Adrenal gland (tissue), 12 donors: ENCODE data around the gene RPLP2. TPM values are rescaled to one million over a fixed set of nuclear protein-coding genes. Genes with fewer than 3 reads are reported as not detected.

Experiments used
- DNase-seq, 7 donors: peaks; one replicate each; pipeline ENCODE4 v3.0.0-alpha.2; 2019 to 2020
- H3K27ac ChIP-seq, 5 donors: fragments of 200-600 bp; sonication (generic) in 4 of 5; 1 replicate in 3 of 5; 2 replicates in 2 of 5; pipeline versions ENCODE4 v1.5.1 to v1.8.0; 2016 to 2020; ENCODE audit warnings: mild to moderate bottlenecking in 1 of 5
- H3K27me3 ChIP-seq: fragments of 200-600 bp; 2 replicates; pipeline ENCODE4 v1.8.0; 2021
- H3K36me3 ChIP-seq, 2 donors: fragments of 200-600 bp; replicated peaks in 1 of 2; 1 replicate in 1 of 2; 2 replicates in 1 of 2; pipeline versions ENCODE4 v1.5.1 to v1.8.0; 2018 to 2022
- H3K4me1 ChIP-seq, 2 donors: fragments of 200-600 bp; replicated peaks in 1 of 2; 1 replicate in 1 of 2; 2 replicates in 1 of 2; pipeline versions ENCODE4 v1.5.1 to v1.8.0; 2018 to 2021
- H3K4me3 ChIP-seq, 4 donors: fragments of 200-600 bp; sonication (generic) in 3 of 4; one replicate each; pipeline ENCODE4 v1.5.1; 2016 to 2018
- H3K9me3 ChIP-seq, 3 donors: fragments of 200-600 bp; sonication (generic) in 1 of 3; replicated peaks in 1 of 3; 1 replicate in 2 of 3; 2 replicates in 1 of 3; pipeline versions ENCODE4 v1.5.1 to v1.8.0; 2016 to 2021
- POLR2A ChIP-seq, 2 donors: fragments of 450-650 bp; IDR thresholded peaks; one replicate each; pipeline ENCODE4 v1.6.1; 2017; ENCODE audit warnings: antibody characterized with exemption in 2 of 2, mild to moderate bottlenecking in 2 of 2, moderate library complexity in 1 of 2
- WGBS, 4 donors: extraction: QIAGEN DNeasy Blood & Tissue Kit in 2 of 4; methylation state at CpG; one replicate each; pipeline versions ENCODE4 v1.1.5 to v1.1.7; 2013 to 2017; 5-methylcytosine and 5-hydroxymethylcytosine counted together
- intact Hi-C, 2 donors: fragments of 100-400 bp; cut with DNase I; formaldehyde crosslinking; loops; one replicate each; pipeline versions ENCODE4 v1.14.1 to v1.15.0; 2022 to 2023
- polyA plus RNA-seq, 3 donors: library from polyadenylated mRNA; stranded (reverse); fragments of 200-250 nt in 2 of 3; fragments of 350-450 nt in 1 of 3; fragmentation: Illumina TruSeq in 1 of 3; extraction: RNeasy Lipid Tissue Mini Kit (QIAGEN cat#74804) in 1 of 3; gene quantifications; one replicate each; pipeline ENCODE4 v1.2.3, GENCODE V29; 2013 to 2014
- total RNA-seq, 9 donors: library from RNA; depleted of rRNA in 4 of 9; stranded (reverse); fragments of >200 nt in 4 of 9; fragments of 120-200 nt in 1 of 9; fragmentation: NEBNext Ultra II Directional in 1 of 9; extraction: Animal tissue kit (Norgen Biotek cat#: 25700) in 1 of 9; gene quantifications; one replicate each; pipeline versions ENCODE4 v1.1.0 to v1.2.4, GENCODE V29; 2013 to 2023
- TF ChIP-seq, protein P1 (sequence below), 6 experiments: fragments of 450-650 bp in 4 of 6; fragments of 200-600 bp in 2 of 6; sonication (generic) in 1 of 6; IDR thresholded peaks; 1 replicate in 5 of 6; 2 replicates in 1 of 6; pipeline versions ENCODE4 v1.5.1 to v1.8.0; 2016 to 2021; ENCODE audit warnings: antibody characterized with exemption in 6 of 6, mild to moderate bottlenecking in 2 of 6, moderate library complexity in 1 of 6
- donor health status: healthy with polysubstance abuse.
- donor health status: Bipolar disorder and iron deficiency.
- donor health status: DM: yes; HTN: yes; CAD: no.
- donor health status: DM: no; HTN: no; CAD: no.
- donor health status: DM: no; HTN: no; CAD: no.
- donor health status: DM: yes; HTN: yes; CAD: no.

RPLP2 gene
- total and polyA plus RNA-seq, 12 donors: 190 to 2,473 (median 1,248) TPM

DNA sequence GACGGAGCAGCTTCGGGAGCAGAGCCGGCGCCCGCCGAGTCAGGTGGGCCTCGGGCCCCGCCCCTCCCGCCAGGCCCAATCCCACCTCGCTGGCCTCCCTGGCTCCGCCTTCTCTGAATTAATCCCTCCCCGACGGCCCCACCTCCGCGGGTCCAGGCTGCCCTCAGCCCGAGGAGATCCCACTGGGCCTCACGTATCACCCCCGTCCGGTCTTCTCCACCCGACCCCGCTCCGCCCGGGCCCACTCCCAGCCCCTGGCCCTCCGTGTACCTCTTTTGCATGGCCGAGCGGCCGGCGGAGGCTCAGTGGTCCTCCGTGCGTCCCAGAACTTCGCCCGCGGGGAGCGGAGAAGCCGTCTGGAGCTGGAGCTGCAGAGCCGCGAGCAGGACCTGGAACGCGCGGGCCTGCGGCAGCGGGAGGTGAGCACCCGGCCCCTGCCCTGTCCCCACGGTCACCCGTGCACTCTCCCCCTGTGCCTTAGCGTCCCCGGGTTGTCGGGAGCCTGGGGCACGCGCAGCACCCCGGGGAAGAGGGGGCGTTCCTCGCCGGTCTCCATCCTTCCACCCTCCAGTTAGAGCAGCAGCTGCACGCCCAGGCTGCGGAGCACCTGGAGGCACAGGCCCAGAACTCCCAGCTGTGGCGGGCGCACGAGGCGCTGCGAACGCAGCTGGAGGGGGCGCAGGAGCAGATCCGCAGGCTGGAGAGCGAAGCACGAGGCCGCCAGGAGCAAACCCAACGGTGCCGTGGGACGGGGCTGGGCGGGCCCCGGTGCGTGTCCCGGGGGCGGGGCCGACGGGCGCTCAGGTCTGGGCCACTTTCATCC lies 20.7 kb downstream of the RPLP2 start:
- H3K9me3 ChIP-seq: no peaks in the 10 kb centered on the region
- TF ChIP-seq, protein P1, sequence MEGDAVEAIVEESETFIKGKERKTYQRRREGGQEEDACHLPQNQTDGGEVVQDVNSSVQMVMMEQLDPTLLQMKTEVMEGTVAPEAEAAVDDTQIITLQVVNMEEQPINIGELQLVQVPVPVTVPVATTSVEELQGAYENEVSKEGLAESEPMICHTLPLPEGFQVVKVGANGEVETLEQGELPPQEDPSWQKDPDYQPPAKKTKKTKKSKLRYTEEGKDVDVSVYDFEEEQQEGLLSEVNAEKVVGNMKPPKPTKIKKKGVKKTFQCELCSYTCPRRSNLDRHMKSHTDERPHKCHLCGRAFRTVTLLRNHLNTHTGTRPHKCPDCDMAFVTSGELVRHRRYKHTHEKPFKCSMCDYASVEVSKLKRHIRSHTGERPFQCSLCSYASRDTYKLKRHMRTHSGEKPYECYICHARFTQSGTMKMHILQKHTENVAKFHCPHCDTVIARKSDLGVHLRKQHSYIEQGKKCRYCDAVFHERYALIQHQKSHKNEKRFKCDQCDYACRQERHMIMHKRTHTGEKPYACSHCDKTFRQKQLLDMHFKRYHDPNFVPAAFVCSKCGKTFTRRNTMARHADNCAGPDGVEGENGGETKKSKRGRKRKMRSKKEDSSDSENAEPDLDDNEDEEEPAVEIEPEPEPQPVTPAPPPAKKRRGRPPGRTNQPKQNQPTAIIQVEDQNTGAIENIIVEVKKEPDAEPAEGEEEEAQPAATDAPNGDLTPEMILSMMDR (IDR thresholded peaks at IDR 0.05): no peak
- no peak for TF ChIP-seq POLR2A (IDR thresholded peaks at IDR 0.05)
- peak overlapping the region in 2 of 4 donors; percentile 8 to 54 for H3K4me3 ChIP-seq
- peak in 6 of 7 donors; percentile 61 to 85 (median 68) for DNase-seq
- H3K27ac ChIP-seq: peak overlapping the region in 2 of 5 donors; percentile 53 to 87
- WGBS, 4 donors: 38 to 44% (median 42%) methylated on average over 15 to 78 of the region's 78 CpGs
- no peaks in the 10 kb centered on the region for H3K36me3 ChIP-seq
- intact Hi-C loops: no loop called here
- H3K27me3 ChIP-seq: no peaks in the 10 kb centered on the region
- H3K4me1 ChIP-seq: peaks cover 52 to 84% of the 10 kb centered on the region in 2 donors

DNA sequence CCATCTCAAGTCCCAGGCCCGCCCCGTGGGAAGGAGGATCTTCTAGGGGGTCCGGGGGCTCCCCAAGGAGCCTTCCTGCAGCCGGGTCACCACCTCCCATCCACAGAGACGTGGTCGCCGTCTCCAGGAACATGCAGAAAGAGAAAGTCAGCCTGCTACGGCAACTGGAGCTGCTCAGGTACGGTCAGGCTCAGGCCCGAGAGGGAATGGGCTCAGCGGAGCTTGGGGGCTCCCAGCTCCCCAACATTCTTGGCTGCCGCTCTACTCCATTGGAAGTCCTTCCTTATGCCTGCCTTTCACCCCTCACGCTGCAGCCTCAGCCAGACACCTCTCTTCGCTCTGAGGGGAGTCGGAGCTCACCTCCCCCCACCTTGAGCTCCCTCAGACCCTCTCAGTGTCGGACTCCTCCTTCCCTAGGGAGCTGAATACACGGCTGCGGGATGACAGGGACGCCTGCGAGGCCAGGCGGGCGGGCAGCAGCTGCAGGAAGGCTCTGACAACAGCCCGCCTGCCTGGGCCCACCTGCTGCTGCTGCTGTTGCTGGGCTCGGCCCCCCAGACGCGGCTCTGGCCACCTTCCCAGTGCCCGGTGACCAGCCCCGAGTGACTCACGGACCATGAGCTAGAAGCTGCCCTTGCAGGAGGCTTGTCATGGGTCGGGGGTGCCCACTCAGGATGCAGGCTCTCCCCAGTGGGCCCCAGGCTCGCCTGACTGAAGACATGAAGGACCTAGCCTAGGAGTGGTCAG lies 21.5 kb downstream of the RPLP2 start:
- Histone ChIP-seq H3K36me3 (peaks cover 0 to 4% of the 10 kb centered on the region in 2 donors), H3K4me1 (peaks cover 52 to 84% of the 10 kb centered on the region in 2 donors), H3K27ac (peak overlapping the region in 3 of 5 donors; percentile 87 to 90 (median 87)), H3K27me3 (no peaks in the 10 kb centered on the region), H3K4me3 (peak overlapping the region in 1 of 4 donors; percentile 54), H3K9me3 (no peaks in the 10 kb centered on the region)
- peak in 1 of 2 donors; percentile 71 for TF ChIP-seq POLR2A (IDR thresholded peaks at IDR 0.05)
- TF ChIP-seq, protein P1 (IDR thresholded peaks at IDR 0.05): no peak
- intact Hi-C loops: no loop called here
- 55 to 81% (median 59%) methylated on average over 11 to 31 of the region's 31 CpGs for WGBS, 4 donors
- peak; percentile 80 to 90 (median 84) for DNase-seq

DNA sequence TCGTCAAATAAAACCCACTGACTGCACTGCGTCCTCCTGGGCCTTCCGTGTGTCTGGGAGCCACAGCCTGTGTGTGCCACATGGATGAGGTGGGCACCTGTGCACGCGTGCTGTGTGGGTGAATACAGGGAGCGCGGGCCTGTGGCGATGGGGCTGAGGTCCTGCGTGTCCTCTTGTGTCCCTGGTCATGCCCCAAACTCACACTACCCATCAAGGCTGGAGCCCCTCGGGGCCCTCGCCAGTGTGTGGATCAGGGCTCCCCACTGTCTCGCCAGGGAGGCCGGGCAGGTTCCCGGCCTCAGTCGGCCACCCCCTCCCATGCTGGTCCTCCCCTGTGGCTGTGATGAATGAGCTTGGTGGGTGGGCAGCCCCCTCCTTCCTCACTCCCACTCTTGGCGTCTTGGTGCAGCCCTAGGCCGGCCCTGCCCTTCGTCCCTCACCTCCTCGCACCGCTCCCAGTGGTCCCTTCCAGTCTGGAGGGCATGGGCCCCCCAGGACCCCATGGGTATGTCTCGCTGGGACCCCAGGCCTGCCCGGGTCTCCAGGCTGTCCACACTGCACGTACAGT lies 22.3 kb downstream of the RPLP2 start:
- no peaks in the 10 kb centered on the region for H3K27me3 ChIP-seq
- no peak for TF ChIP-seq POLR2A (IDR thresholded peaks at IDR 0.05)
- TF ChIP-seq, protein P1 (IDR thresholded peaks at IDR 0.05): no peak
- H3K36me3 ChIP-seq: peaks cover 0 to 10% of the 10 kb centered on the region in 2 donors
- no peaks in the 10 kb centered on the region for H3K9me3 ChIP-seq
- 48 to 80% (median 58%) methylated on average over 11 to 23 of the region's 23 CpGs for whole genome bisulfite sequencing, 4 donors
- H3K4me1 ChIP-seq: peaks cover 47 to 77% of the 10 kb centered on the region in 2 donors
- intact Hi-C loops: no loop called here
- peak in 1 of 7 donors; percentile 57 for DNase-seq
- H3K4me3 ChIP-seq: peak overlapping the region in 2 of 4 donors; percentile 10 to 91
- peak overlapping the region in 4 of 5 donors; percentile 38 to 90 (median 87) for H3K27ac ChIP-seq
